ENCODE data around the gene FMN2. TPM values are rescaled to one million over a fixed set of nuclear protein-coding genes. Genes with fewer than 3 reads are reported as not detected.

Gene FMN2
- 60.7 TPM for total RNA-seq

DNA sequence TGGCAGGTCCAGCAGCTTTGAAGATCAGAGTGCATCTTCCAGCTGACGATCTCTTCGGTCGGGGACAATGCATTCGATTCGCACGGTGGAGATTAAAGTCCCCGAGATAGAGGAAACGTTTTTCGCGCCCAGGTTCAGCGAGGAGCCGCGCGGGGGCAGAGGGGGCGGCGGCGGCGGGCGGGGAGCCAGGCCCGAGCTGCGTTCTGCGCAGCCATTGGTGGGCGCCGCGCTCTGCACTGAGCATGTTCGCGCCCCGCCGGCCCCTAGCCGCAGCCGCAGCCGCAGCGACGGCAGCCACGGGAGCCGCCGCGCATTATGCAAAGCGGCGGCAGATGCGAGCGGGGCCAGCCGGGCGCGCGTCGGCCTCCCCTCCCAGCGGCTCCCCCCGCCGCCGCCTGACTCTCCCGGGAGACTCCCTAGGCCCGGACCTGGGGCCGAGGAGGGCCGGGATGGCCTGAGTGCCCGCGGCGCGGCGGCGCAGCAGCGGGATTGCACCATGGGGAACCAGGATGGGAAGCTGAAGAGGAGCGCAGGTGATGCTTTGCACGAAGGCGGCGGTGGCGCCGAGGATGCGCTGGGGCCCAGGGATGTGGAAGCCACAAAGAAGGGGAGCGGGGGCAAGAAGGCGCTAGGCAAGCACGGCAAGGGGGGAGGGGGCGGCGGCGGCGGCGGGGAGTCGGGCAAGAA is at the start of gene FMN2:
FMN2 (plus strand) TSS at position 270 of the 687 bp plus-strand sequence; CDS start at position 497, 227 bp downstream.
- DNase-seq (ENCODE audit: low spot score in 2 of 2) (peak; percentile 75 to 78), FAIRE-seq (no peak)

- no peak for DNase-seq (ENCODE audit: low spot score in 2 of 2)
- no peak for FAIRE-seq
These were observed 47.1 kb upstream of the FMN2 start for GRCh38 chr1:240044620-240045019.

DNA sequence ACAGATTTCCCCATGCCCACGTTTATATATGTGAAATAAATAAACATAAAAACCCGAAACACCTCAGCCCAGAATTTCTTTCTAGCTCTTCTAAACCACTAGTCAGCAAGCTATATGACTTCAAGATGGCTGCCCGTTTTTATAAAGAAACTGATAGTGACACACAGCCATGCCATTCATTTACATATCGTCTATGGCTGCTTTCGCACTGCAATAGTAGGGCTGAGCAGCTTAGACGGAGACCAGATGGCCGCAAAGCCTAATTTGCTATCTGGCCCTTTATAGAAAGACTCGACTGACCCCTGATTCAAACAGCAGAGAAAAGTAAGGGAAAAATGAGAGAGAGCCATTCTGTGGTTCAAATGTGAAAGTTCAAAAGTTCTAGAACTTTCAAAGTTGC is 45.7 kb upstream of the FMN2 start:
- FAIRE-seq (no peak), DNase-seq (ENCODE audit: low spot score in 2 of 2) (no peak)

DNA sequence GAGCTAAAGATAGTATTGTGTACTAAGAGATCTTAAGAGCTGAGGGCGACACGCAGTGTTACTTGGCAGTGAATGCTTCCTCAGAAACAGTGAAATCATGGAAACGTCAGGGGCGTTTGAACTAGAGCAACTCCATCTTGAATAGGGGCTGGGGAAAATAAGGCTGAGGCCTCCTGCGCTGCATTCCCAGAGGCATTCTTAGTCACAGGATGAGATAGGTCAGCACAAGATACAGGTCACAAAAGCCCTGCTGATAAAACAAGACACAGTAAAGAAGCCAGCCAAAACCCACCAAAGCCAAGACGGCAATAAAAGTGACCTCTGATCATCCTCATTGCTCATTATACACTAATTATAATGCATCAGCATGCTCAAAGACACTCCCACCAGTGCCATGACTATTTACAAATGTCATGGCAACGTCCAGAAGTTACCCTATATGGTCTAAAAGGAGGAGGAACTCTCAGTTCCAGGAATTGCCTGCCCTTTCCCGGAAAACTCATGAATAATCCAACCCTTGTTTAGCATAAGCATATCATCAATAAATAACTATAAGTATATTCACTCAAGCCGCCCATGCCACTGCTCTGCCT is 37.5 kb upstream of the FMN2 start:
- no peak for DNase-seq (ENCODE audit: low spot score in 2 of 2)
- FAIRE-seq: no peak

GRCh38 chr1:240055936-240056335 is 35.7 kb upstream of the FMN2 start:
- no peak for FAIRE-seq
- no peak for DNase-seq (ENCODE audit: low spot score in 2 of 2)

GRCh38 chr1:240056350-240056749 is 35.3 kb upstream of the FMN2 start:
- DNase-seq (ENCODE audit: low spot score in 2 of 2): no peak
- FAIRE-seq: no peak

GRCh38 chr1:240058049-240058448 is 33.6 kb upstream of the FMN2 start:
- DNase-seq (ENCODE audit: low spot score in 2 of 2) (peak in 1 of 2 donors; percentile 8), FAIRE-seq (no peak)

GRCh38 chr1:240068961-240069360 is 22.7 kb upstream of the FMN2 start:
- no peak for FAIRE-seq
- no peak for DNase-seq (ENCODE audit: low spot score in 2 of 2)

- DNase-seq (ENCODE audit: low spot score in 2 of 2) (no peak), FAIRE-seq (no peak)
These were observed 21.5 kb upstream of the FMN2 start for GRCh38 chr1:240070188-240070587.

GRCh38 chr1:240073097-240073496 is 18.6 kb upstream of the FMN2 start:
- no peak for FAIRE-seq
- DNase-seq (ENCODE audit: low spot score in 2 of 2): no peak

DNA sequence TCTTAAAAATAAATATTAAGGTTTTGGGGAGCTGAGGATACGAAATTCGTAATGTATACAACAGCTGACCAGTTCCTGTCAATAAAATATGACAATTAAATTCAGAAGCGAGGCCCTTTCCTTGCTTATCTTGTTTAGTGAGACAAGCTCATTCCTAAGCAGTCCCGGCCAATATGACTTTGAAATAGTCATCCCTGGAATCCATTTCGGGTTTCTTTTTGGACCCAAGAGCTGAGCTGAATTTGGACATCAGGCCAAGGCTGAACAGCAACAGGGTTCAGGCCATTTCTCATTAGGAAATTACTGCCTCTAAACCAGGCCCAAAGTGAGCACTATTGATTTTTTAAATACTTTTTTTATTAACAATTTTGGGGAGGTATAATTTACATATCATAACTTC is 17.3 kb upstream of the FMN2 start:
- FAIRE-seq (no peak), DNase-seq (ENCODE audit: low spot score in 2 of 2) (no peak)

- no peak for FAIRE-seq
- no peak for DNase-seq (ENCODE audit: low spot score in 2 of 2)
These were observed 16.8 kb upstream of the FMN2 start for GRCh38 chr1:240074908-240075307.

DNA sequence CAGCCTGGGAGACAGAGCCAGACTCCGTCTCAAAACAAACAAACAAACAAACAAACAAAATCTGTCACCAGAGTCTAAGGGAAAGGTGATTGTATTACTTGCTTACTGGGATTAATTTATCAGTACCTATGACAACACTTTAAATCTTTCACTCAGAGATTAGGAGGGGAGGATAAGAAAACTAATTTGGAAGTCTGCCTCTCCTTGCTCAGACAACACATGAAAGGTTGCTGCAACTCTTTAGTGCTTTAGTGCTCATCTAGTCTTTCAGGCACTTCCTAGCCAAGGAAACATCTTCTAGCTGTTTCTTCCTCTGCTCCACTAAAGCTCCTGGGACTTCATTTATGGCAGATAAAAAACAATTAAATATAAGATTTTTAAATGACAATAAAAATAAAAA is 7.3 kb upstream of the FMN2 start:
- FAIRE-seq (no peak), DNase-seq (ENCODE audit: low spot score in 2 of 2) (no peak)

- FAIRE-seq (no peak), DNase-seq (ENCODE audit: low spot score in 2 of 2) (no peak)
These were observed 6.9 kb upstream of the FMN2 start for GRCh38 chr1:240084749-240085148.

DNA sequence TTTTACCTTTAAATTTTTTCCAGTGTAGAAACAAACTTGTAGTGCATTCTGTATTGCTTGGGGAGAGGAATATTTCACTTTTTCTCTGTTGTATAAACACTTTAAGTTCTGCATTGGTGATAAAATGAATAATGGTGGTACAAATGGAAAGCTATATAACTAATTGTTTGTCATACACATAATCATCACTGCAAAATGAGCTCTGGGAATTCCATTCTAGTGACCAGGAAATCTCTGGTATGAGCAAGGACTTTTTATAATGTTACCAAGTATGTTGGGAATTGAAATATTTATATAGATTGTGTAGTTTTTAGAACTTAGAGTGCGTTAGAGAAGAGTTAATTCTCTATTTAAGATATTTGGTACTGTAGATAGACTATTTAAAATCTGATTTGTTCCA is 5.0 kb upstream of the FMN2 start:
- no peak for DNase-seq (ENCODE audit: low spot score in 2 of 2)
- FAIRE-seq: no peak

GRCh38 chr1:240090014-240090413 is 1.7 kb upstream of the FMN2 start:
- no peak for FAIRE-seq
- DNase-seq (ENCODE audit: low spot score in 2 of 2): no peak

GRCh38 chr1:240090957-240091600 is 604 bp upstream of the FMN2 start:
- no peak for DNase-seq (ENCODE audit: low spot score in 2 of 2)

GRCh38 chr1:240092301-240093119 is 827 bp downstream of the FMN2 start:
- no peak for FAIRE-seq
- DNase-seq (ENCODE audit: low spot score in 2 of 2): peak; percentile 46 to 50

More at GRCh38 chr1:240090957-240091600, 604 bp upstream of the FMN2 start:
- no peak for FAIRE-seq

GRCh38 chr1:240093120-240093961 is 1.7 kb downstream of the FMN2 start:
- FAIRE-seq (no peak), DNase-seq (ENCODE audit: low spot score in 2 of 2) (peak in 1 of 2 donors; percentile 41)

Data from frontal cortex (tissue), 4 donors.